ENCODE measurements around the gene DBH.

The DBH gene

DNA sequence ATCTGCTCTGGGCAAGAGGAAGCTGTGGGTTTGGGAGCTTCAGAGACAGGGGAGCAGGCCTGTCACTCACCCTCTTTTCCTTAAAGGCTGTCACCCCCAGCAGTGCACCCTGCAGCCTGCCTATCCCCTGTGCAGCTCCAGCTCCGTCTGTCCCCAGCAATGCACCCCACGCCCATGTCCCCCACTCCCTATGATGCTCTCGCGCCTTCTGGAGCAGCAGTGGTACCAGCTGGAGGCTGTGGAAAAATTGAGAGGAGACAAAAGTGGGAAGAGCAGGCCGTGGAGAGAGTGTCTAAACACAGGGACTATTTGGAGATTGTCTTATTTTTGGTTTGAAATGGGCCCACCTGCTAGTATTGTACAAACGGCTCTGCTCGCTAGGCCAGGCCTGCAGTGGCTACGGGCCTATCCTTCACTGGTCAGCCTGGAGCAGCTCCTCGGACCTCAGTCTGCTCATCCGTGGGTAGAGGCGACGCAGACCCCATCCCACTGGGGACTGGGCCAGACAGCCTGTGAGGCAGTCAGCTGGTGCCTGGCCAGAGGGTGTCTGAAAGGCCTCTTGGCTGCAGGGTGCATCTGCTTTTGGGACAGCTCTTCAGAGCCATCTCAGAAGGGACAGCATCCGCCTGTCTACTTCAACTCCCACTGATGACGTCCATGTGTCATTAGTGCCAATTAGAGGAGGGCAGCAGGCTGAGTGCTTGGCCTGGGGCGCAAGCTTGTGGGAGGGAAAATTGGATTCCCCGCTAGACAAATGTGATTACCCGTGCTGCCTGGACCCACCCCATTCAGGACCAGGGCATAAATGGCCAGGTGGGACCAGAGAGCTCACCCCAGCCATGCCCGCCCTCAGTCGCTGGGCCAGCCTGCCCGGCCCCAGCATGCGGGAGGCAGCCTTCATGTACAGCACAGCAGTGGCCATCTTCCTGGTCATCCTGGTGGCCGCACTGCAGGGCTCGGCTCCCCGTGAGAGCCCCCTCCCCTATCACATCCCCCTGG lies at the start of gene DBH:
TSS of gene DBH (plus strand) at position 831 of the 999 bp plus-strand sequence. CDS start at position 840, 9 bp downstream.
- in situ Hi-C loops (cut with MboI; ENCODE audit: low sequenced_read_pairs): no loop called here

GRCh38 chr9:133587051-133587450 lies 49.1 kb upstream of the DBH start:
- in situ Hi-C loops (cut with MboI; ENCODE audit: low sequenced_read_pairs): no loop called here

- in situ Hi-C loops (cut with MboI; ENCODE audit: low sequenced_read_pairs): no loop called here
Measured at GRCh38 chr9:133587466-133587865, 48.7 kb upstream of the DBH start.

DNA sequence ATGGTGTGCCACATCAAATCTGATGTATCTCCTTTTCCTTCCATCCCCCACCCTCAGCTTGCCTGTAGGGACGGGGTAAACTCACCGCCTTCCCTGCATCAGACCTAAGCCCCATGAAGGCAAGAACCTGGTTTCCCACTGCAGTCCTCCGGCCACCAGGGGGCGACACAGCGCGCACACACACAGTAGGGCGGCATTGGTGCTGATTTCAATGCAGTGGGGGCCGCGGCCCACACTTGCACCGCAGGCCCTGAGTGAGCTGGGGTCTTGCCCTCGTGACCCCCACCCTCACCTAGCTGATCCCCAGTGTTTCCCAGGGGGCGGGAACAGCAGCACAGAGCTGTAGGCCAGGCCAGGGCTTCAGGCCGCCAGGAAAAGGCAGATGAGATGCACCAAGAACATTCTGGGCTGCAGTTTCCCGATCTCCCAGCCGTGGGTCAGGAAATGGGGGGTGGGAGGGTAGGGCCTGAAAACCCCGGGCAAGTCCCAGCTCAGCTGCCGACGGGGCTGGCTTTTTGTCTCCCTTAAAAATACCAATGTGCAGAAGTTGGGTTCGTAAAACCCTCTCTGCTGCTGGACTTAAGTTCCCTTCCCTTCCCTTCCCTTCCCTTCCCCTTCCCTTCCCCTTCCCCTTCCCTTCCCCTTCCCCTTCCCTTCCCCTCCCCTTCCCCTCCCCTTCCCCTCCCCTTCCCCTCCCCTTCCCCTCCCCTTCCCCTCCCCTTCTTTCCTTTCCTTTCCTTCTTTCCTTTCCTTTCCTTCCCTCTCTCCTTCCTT lies 46.5 kb upstream of the DBH start:
- in situ Hi-C loops (cut with MboI; ENCODE audit: low sequenced_read_pairs): no loop called here

GRCh38 chr9:133590231-133590855 lies 45.8 kb upstream of the DBH start:
- in situ Hi-C loops (cut with MboI; ENCODE audit: low sequenced_read_pairs): no loop called here

GRCh38 chr9:133591116-133591910 lies 44.9 kb upstream of the DBH start:
- in situ Hi-C loops (cut with MboI; ENCODE audit: low sequenced_read_pairs): no loop called here

GRCh38 chr9:133591985-133592384 lies 44.2 kb upstream of the DBH start:
- in situ Hi-C loops (cut with MboI; ENCODE audit: low sequenced_read_pairs): no loop called here

DNA sequence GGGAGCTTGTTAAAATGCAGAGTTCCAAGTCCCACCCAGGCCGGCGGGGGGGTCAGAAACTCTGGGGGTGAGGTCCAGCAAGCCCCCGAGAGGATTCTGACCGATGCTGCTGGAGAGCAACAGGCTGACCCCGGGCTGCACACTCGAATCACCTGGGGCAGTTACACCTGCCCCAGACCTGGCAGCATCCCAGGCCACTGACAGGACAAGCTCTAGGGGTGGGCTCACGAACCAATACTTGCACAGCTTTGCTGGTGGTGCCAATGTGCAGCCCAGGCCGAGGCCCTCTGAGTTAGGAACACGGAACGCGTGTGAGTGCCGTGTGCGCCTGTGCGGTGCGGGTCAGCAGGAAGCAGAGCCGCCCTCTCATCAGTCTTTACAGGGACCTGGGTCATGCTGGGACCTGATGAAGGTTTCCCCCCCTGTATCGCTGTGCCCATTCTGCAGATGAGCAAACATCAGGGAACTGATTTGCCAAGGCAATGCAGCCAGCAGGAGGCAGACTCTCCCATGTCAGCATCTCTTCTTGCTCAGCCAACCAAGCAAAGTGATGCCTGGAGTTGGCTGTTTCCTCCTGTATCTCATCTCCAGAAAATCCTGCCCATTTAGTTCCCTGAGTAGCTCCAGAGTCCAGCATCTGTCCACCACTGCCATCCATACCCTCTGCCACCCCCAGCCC lies 43.3 kb upstream of the DBH start:
- in situ Hi-C loops (cut with MboI; ENCODE audit: low sequenced_read_pairs): no loop called here

GRCh38 chr9:133593587-133594253 lies 42.4 kb upstream of the DBH start:
- in situ Hi-C loops (cut with MboI; ENCODE audit: low sequenced_read_pairs): no loop called here

DNA sequence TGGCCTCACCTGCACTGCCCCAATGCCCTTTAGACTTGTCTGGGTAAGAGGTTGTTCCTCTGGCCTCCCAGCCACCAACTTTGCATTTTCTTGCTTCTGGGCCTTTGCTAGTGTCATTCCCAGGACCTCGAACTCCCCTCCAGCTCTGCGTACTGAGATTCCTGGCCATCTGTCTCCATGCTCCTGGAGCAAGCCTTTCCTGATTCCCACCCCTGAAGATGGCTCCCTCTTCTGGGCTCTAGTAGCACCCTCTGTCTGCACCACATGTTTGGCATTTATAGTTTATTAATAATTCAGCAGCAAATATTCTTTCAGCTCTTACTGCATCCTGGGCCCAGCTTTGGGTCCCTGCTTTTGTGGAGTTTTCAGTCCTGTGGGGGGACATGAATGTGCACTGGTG lies 41.9 kb upstream of the DBH start:
- in situ Hi-C loops (cut with MboI; ENCODE audit: low sequenced_read_pairs): no loop called here

DNA sequence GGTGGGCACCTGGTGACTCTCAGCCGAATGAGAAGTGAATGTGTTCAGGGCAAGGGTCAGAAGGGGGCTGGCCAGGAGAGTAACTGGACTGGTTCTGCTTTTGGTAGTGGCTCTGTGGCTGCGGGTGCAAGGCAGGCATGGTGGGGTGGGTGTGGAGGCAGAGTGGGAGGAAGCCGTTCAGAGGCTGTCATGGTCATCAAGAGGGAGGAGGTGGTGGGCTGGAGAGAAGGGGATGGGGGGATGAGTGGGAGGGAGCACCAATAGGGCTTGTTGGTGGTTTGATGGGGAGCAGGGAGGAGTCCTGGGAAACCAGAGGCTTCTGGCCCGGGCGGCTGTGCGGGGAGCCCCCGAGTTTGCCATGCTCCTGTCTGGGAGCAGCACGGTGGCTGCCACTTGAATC lies 40.3 kb upstream of the DBH start:
- in situ Hi-C loops (cut with MboI; ENCODE audit: low sequenced_read_pairs): no loop called here

DNA sequence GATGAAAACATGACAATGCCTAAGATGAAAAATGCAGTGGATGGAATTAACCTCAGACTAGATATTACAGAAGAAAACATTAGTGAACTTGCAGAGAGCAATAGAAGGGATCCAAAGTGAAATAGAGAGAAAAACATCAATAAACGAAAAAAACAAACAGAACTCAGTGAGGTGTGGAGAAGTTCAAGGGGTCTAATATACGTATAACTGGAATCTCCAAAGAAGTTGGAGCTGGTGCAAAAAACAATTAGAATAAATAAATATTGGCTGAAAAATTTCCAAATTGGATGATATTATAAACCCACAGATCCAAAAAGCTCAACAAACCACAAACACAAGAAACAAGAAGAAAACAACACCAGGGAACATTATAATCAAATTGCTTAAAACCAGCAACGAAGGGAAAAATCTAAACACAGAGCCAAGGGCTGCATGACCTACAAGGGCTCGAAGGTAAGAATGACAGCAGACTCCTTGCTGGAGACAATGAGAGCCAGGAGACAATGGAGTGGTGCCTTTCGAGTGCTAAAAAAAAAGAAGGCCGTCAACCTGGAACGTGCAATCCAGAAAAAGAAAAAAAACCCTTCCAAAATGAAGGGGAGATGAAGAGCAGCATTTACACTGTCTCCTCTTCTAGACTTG lies 38.7 kb upstream of the DBH start:
- in situ Hi-C loops (cut with MboI; ENCODE audit: low sequenced_read_pairs): no loop called here

- in situ Hi-C loops (cut with MboI; ENCODE audit: low sequenced_read_pairs): no loop called here
Measured at GRCh38 chr9:133598978-133599377, 37.2 kb upstream of the DBH start.

DNA sequence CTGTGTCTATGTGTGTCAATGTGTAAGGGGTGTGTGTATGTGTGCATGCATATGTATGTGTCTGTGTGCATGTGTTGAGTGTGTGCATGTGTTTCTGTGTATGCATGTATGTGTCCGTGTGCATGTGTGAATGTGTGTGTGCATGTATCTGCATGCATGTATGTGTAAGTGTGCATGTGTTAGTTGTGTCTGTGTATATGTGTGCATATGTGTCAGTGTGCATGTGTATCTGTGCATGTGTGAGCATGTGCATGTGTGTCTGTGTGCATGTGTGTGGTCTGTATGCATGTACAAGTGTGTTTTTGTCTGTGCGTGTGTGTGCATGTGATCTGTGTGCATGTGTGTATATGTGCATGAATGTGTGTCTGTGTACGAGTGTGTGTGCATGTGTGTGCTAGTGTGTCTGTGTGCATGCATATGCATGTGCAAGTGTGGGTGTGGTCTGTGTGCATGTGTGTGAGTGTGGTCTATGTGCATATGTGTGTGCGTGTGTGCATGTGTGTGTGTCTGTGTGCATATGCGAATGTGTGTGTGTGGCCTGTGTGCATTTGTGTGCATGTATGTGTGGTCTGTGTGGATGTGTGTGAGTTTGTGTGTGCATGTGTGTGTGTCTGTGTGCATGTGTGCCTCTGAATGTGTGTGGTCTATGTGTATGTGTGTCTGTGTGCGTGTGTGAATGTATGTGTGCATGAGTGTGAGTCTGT lies 36.5 kb upstream of the DBH start:
- in situ Hi-C loops (cut with MboI; ENCODE audit: low sequenced_read_pairs): no loop called here

GRCh38 chr9:133600739-133601138 lies 35.4 kb upstream of the DBH start:
- in situ Hi-C loops (cut with MboI; ENCODE audit: low sequenced_read_pairs): no loop called here

- in situ Hi-C loops (cut with MboI; ENCODE audit: low sequenced_read_pairs): no loop called here
Measured at GRCh38 chr9:133601746-133602145, 34.4 kb upstream of the DBH start.

DNA sequence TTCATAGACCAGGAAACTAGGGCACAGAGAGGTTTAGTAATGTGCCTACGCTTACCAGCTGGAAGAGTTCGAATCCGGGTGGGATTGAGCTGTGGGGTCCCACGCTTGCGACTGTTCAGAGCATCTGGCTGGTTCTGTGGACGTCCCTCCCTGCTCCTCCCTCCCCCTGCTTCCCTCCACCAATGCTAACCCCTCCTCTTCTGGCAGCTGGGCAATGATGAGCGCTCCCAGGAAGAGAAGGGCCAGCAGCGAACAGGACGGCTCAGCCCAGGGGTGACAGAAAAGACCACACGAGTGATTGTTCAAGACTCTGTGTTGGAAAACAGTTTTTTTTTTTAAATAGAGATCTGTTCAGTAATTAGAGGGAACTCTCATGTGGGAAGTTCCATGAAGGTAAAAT lies 33.9 kb upstream of the DBH start:
- in situ Hi-C loops (cut with MboI; ENCODE audit: low sequenced_read_pairs): no loop called here

- in situ Hi-C loops (cut with MboI; ENCODE audit: low sequenced_read_pairs): no loop called here
Measured at GRCh38 chr9:133603135-133603927, 32.8 kb upstream of the DBH start.

Data from HL-60/S4 treated with phorbol 12-myristate 13-acetate at 8.2 ng/mL for 4 days and 3 days (cell line).